Activated T-helper 1 cell treated with anti-CD3 and anti-CD28 coated beads, Interleukin-2, amount 50 U/mL, for 16 hours (primary cell): ENCODE results near the gene LYPD4.
A peak's percentile ranks its signal among the peaks of the same experiment; 100 is the strongest.

Source experiments
- DNase-seq, 2 donors: peaks; one replicate each; pipeline ENCODE4 v3.0.0-alpha.2; 2020; ENCODE audit warnings: low read depth in 1 of 2, low spot score in 1 of 2

Gene LYPD4

GRCh38 chr19:41853344-41853743, 8.9 kb upstream of the LYPD4 start:
- DNase-seq: no peak

GRCh38 chr19:41851456-41851855, 7.0 kb upstream of the LYPD4 start:
- DNase-seq: no peak

- no peak for DNase-seq
Measured at GRCh38 chr19:41850381-41850780, 5.9 kb upstream of the LYPD4 start.

GRCh38 chr19:41849067-41849466, 4.6 kb upstream of the LYPD4 start:
- DNase-seq: no peak

- no peak for DNase-seq
Measured at GRCh38 chr19:41848666-41849065, 4.2 kb upstream of the LYPD4 start.

- no peak for DNase-seq
Measured at GRCh38 chr19:41847351-41848105, 3.0 kb upstream of the LYPD4 start.

- DNase-seq: no peak
Measured at GRCh38 chr19:41845051-41845590, 638 bp upstream of the LYPD4 start.

GRCh38 chr19:41845001-41845050, 343 bp upstream of the LYPD4 start, which contains the start of gene DMRTC2:
Gene DMRTC2, plus strand, starts transcription at chr19:41845042. Its CDS starts 2,387 bp downstream, at chr19:41847429.
- DNase-seq: no peak

- no peak for DNase-seq
Measured at GRCh38 chr19:41843371-41843770, 1.1 kb downstream of the LYPD4 start.

GRCh38 chr19:41839211-41839610, 5.3 kb downstream of the LYPD4 start:
- DNase-seq: no peak

GRCh38 chr19:41837981-41838708, 6.3 kb downstream of the LYPD4 start:
- DNase-seq: no peak

GRCh38 chr19:41821003-41821735, 23.3 kb downstream of the LYPD4 start:
- DNase-seq: peak in 1 of 2 donors; percentile 10

- DNase-seq: no peak
Measured at GRCh38 chr19:41816761-41817160, 27.7 kb downstream of the LYPD4 start.

GRCh38 chr19:41815301-41815700, 29.2 kb downstream of the LYPD4 start:
- no peak for DNase-seq

- no peak for DNase-seq
Measured at GRCh38 chr19:41813911-41814310, 30.6 kb downstream of the LYPD4 start.

GRCh38 chr19:41811981-41812380, 32.5 kb downstream of the LYPD4 start:
- DNase-seq: no peak

GRCh38 chr19:41811036-41811435, 33.4 kb downstream of the LYPD4 start:
- no peak for DNase-seq

- no peak for DNase-seq
Measured at GRCh38 chr19:41810301-41810700, 34.2 kb downstream of the LYPD4 start.

- DNase-seq: no peak
Measured at GRCh38 chr19:41808663-41809566, 35.6 kb downstream of the LYPD4 start.

GRCh38 chr19:41807176-41807575, 37.3 kb downstream of the LYPD4 start:
- no peak for DNase-seq

- no peak for DNase-seq
Measured at GRCh38 chr19:41804336-41804735, 40.1 kb downstream of the LYPD4 start.
